Measurements from ENCODE around the gene BCL7A.
A peak's percentile ranks its signal among the peaks of the same experiment; 100 is the strongest.

The BCL7A gene

GRCh38 chr12:122057007-122057735 is 35.5 kb downstream of the BCL7A start:
- DNase-seq, result no peak

GRCh38 chr12:122057769-122058168 is 36.1 kb downstream of the BCL7A start:
- no peak for DNase-seq

DNA sequence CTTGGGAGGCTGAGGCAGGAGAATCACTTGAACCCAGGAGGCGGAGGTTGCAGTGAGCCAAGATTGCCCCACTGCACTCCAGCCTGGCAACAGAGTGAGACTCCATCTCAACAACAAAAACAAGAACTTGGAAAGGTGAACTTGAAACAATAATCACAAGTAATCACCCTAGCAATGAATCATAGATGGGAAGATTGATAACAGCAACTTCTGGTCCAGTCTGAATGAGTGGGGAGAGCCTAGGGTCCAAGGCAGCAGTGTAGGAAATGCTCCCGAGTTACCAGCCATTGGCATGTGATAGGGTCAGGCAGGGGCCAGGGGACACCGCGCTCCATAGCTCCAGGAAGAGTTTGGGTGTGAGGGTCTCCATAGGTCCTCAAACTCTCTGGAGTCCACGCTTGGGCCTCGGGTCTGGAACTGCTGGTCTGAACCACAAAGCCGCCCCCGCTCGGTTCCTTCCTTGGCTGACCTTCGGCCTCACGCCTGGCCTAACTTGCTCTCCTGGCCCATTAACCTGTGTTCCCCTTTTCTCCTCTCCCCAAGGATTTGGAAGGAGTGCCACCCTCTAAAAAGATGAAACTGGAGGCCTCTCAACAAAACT is 37.0 kb downstream of the BCL7A start:
- no peak for DNase-seq

DNA sequence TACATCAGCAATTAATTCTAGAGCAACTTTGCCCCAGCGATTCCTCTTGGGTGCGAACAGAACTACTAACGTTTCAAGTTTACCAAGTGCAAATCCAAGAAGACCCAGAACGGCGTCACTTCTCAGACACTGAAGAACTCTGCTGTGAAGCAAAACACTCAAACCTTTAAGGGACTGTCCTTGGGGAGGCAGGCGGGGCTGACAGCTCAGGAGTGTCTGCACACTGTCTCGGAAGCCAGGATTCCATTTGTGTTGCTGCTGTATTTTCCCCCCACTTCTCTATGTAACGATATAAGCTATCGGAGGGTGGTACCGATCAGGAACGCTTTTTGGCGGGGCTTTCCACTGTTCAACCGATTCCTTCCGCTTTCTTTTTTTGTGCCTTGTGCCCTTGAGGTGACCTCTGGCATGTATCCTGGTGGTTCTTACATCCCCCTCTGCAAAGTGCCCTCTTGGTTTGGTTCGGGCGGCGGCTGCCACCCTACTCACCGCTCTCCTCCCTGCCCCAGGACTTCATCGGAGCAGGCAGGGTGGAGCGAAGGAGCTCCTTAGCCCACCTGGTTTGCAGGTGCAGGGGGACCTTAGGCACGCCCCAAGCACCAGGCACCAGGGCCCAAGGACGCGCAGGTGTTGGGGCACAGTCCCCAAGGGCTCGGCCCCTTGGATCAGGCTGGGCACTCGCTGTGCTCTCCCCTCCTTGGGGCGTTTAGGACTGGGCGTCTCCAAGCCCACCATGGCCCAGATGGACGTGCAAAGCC is 37.7 kb downstream of the BCL7A start:
- DNase-seq, result no peak

- DNase-seq, result no peak
These were observed 38.4 kb downstream of the BCL7A start for GRCh38 chr12:122060081-122060501.

GRCh38 chr12:122061253-122061652 is 39.6 kb downstream of the BCL7A start:
- no peak for DNase-seq

DNA sequence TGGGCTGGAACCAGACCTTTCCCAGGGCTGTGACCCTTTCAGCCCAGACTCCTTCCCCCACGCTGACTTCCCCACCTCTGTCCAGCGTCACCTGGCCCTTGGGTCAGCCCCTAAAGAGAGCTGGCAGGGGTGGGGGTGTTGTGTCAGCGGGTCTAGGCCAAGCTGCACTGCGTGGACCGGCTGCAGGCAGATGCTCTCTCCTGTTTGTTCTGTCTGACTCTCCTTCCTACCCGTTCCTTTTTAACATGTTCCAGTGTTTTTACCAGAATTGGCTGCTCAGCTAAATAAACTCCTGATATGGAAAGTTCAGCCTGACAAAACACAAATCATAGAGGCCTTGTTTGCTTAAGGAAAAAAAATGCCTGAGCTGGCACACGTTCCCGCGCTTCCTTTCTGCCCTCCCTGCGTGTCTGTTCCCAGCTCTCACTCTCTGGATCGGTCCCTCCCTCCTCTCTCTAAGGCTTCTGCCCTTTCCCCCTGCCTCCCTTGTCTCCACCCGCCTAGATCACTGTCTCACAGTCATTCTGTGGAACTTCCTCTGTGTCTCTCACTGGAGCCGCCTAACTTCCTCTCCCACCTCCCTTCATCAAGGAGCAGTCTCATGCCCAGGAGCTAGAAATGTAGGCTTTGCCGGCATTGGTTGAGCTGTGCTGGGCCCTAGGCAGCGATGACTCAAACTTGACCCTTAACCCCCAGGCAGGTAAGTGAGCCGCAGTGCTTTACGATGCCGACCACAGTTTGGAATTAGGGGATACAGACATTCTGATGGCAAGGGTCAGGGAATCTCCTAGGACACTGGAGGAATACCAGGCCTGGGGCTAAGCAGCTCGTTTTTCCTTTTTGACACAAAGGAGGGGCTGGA is 41.4 kb downstream of the BCL7A start:
- no peak for DNase-seq

GRCh38 chr12:122063694-122064024 is 42.0 kb downstream of the BCL7A start:
- DNase-seq, result no peak

GRCh38 chr12:122064025-122064777 is 42.5 kb downstream of the BCL7A start:
- DNase-seq, result peak; percentile 67

DNA sequence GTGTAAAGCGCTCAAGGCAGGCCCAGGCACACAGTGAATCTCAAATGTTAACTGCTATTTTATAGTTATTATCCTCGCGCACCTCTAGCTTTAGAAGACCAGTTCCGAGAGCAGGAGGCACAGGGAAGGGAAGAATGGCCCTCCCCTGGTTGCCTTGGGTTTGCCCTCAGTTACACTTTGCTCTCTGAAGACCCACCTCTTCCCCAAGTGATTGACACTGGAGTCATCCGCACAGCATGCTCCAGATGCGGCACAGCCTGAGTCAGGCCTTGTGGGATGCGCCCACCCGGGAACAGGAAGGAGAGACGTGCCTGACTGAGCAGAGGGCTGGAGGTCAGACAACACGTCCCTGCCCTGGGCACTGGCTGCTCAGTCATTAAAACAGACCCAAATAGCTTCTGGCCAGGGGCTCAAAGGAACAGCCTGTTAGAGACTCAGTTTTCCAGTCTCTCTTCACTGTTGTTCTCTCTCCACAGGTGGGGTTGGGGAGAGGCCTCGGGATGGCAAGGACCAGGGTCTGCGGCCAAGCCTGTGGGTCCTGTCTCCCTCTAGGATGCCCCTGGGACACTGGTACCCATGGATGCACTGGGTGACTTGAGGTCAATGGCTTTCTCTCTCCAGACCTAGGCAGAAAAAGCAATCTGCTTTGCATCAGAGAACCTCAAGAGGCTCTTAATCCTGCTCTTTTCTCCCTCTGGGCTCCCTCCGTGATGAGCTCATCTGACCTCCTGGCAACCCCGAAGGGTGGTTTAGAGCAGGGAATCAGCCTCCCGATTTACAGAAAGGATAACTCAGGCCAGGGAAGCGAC is 43.3 kb downstream of the BCL7A start:
- DNase-seq, result no peak

- no peak for DNase-seq
These were observed 45.9 kb downstream of the BCL7A start for GRCh38 chr12:122067548-122067947.

DNA sequence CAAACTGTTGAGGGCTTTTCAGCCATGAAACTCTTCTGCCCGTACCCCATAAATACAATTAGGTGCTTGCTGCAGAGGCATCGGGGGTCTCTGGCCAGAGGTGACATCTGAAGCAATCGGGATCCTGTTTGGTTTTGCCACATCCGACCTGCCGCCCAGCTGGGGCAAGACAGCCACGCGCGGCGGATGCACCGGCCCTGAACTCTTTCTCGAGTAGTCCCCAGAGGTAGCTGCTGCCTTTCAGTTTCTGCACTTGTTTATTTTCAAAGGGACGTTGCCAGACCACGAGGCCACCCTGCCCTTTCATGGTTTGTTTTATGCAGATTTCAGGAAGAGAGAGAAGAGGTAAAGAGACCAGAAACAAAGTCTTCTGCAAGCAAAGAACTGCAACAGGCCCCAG is 46.3 kb downstream of the BCL7A start:
- DNase-seq, result peak; percentile 68

- no peak for DNase-seq
These were observed 50.6 kb downstream of the BCL7A start for GRCh38 chr12:122072031-122072970.

GRCh38 chr12:122073815-122074214 is 52.1 kb downstream of the BCL7A start:
- DNase-seq, result no peak

DNA sequence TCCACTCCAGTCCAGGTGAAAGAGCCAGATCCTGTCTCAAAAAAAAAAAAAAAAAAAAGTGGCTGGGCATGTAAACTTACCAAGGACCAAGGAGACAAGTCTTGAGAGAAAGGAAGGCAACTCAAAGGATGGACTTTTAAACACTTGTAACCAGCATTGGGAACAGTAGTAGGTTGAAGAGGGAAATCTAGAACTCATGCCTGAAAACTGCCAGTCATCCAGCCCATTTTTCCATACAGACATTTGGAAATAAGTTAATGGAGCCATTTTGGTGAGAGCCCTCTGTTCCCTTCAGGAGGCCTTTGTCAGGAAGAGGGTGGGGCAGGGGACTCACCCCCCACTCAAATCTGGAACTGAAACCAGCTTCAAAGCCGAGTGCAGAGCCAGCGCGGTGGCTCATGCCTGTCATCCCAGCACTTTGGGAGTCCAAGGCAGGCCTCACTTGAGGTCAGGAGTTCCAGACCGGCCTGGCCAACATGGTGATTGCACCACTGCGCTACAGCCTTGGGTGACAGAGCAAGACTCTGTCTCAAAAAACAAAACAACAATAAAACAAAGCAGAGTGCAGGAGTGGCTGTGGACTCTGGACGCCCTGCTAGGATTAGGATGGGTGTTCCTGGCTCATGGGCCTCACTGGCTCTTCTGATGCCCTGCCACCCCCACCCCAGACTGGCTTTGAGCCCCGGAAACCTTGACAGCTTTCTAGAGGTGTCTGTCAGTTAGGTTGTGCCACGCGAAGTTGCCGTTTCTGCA is 55.2 kb downstream of the BCL7A start:
- no peak for DNase-seq

DNA sequence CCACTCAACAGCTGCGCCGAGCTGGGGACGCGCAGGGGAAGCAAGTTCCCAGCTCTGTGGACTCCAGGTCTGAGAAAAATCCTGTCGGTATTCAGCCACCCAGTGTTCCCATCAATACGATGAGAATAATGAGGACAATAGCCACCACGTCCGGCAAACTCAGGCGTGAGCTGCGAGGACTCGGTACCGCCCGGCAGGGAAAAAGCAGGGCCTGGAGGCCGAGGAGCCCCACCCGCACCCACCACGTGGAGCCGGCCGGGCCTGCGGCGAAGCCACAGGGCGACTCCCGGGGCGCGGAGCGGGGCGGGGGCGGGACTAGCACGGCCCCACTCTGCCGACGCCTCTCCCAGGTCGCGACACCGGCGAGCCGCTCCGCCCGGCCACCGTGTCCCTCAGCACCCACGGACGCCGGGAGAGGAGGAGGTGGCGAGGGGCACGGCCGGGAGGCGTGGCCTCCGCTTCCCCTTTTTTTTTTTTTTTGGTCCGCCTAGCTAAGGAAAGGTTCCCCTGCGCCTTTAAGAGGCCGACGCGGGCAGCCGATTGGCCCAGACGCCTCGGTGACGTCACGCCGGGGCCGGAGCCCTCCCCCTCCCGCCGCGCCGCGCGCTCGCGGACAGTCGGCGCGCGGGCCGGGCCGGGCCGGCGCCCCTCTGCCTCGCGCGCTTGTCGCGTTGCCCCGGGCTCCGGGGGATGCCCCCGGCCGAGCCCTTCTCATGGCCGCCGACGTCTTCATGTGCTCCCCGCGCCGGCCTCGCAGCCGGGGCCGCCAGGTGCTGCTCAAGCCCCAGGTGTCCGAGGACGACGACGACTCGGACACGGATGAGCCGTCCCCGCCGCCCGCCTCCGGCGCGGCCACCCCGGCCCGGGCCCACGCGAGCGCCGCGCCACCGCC is 56.7 kb downstream of the BCL7A start, which contains the start of gene MLXIP:
Gene MLXIP (plus strand): TSS at position 616 of the 892 bp plus-strand sequence. CDS start 98 bp downstream, at position 714.
- DNase-seq, result peak; percentile 96

GRCh38 chr12:122079033-122079531 is 57.4 kb downstream of the BCL7A start:
- peak; percentile 73 for DNase-seq

DNA sequence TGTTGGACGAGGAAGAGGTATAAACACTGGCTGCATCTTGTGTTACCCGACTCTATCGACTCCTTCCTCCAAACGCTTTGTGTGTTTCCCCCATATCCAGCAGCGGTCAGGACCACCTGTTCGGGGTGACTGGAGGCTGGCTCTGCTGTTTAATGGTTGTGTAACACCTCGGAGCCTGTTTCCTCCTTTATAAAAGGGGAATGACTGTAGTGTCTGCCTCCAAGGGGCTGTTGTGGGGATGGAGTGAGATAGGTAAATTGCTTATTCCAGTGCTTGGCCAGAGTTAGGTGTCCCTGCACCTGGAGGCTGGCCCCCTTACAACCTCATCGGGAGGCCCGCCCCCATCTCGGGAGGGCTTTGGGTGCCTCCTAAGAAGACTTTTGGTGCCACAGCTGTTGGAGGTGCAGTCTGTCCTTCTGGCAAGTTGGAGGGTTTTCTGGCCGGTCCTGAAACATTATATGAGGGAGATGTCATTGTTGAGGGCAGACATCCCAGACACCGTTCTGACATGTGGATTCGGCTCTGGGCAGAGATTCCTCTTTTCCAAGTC is 57.9 kb downstream of the BCL7A start:
- DNase-seq, result peak; percentile 67
